GM12878 (cell line): ENCODE measurements around the gene LDLRAD3. TPM values are rescaled to one million over a fixed set of nuclear protein-coding genes. Genes with fewer than 3 reads are reported as not detected.

Source experiments
- ATAC-seq: fragments of 200-7000 bp; cut with Tn5 transposase; 3 replicates; pipeline ENCODE4 v1.9.1; 2020; ENCODE audit warnings: mild to moderate bottlenecking, moderate library complexity
- BruUV-seq: library from RNA; stranded (reverse); fragments of 400-500 nt; replicated peaks from 2 replicates; lab custom pipeline; 2021; lab: Mats Ljungman, UMichigan
- CTCF ChIA-PET: fragments of 300-600 bp; sonication (Branson Sonifier 250); formaldehyde crosslinking; extraction: SDS; loops from one replicate; lab custom pipeline; 2021; ENCODE audit warnings: inconsistent platforms; lab: Yijun Ruan, JAX
- POLR2A ChIA-PET: fragments of 350-600 bp; formaldehyde crosslinking; extraction: SDS; loops from one replicate; lab custom pipeline; 2021; ENCODE audit warnings: inconsistent platforms; lab: Charles Lee
- RAD21 ChIA-PET: fragments of 300-600 bp; sonication (Branson Sonifier 250); formaldehyde crosslinking; loops from one replicate; lab custom pipeline; 2023; ENCODE audit warnings: antibody characterized with exemption; ENCODE audit not compliant: unreplicated experiment; lab: Charles Lee
- SMC1A ChIA-PET: fragments of 300-600 bp; sonication (Branson Sonifier 250); formaldehyde crosslinking; loops from one replicate; lab custom pipeline; 2023; ENCODE audit not compliant: unreplicated experiment, uncharacterized antibody; lab: Charles Lee
- DNase-seq: peaks from one replicate; pipeline ENCODE4 v3.0.0-alpha.2; 2011; ENCODE audit warnings: low read depth, low spot score
- FAIRE-seq: peaks from 3 replicates; lab custom pipeline; 2011; peaks lifted over from hg19 to GRCh38; lab: Jason Lieb, UNC
- H2AFZ ChIP-seq: 2 replicates; pipeline ENCODE4 v1.6.0; 2011; ENCODE audit warnings: low read depth, low read length, control low read depth; ENCODE audit not compliant: control insufficient read depth
- H3K27ac ChIP-seq: 2 replicates; pipeline ENCODE4 v1.5.1; 2011; ENCODE audit warnings: control low read depth; ENCODE audit not compliant: control insufficient read depth, insufficient read depth
- H3K27me3 ChIP-seq, 2 experiments: replicated peaks in 1 of 2; 2 replicates each; pipeline versions ENCODE4 v1.6.0 to v1.6.1; 2011; ENCODE audit warnings: low read length in 1 of 2; ENCODE audit not compliant: control insufficient read depth in 2 of 2, insufficient read depth in 2 of 2
- H3K36me3 ChIP-seq, 2 experiments: 2 replicates each; pipeline ENCODE4 v1.5.1; 2011; ENCODE audit warnings: low read length in 1 of 2; ENCODE audit not compliant: control insufficient read depth in 2 of 2, insufficient read depth in 2 of 2
- H3K4me1 ChIP-seq: 2 replicates; pipeline ENCODE4 v1.6.1; 2011; ENCODE audit warnings: mild to moderate bottlenecking, low read length, moderate library complexity, mixed read lengths; ENCODE audit not compliant: control insufficient read depth, insufficient read depth
- H3K4me2 ChIP-seq: 2 replicates; pipeline ENCODE4 v1.6.0; 2011; ENCODE audit warnings: control low read depth; ENCODE audit not compliant: control insufficient read depth, insufficient read depth
- H3K4me3 ChIP-seq: fragments of 200-600 bp; sonication (generic); 2 replicates; pipeline ENCODE4 v1.5.1; 2016
- H3K79me2 ChIP-seq: 2 replicates; pipeline ENCODE4 v1.6.0; 2011; ENCODE audit warnings: low read length; ENCODE audit not compliant: control insufficient read depth, insufficient read depth
- H3K9ac ChIP-seq: 2 replicates; pipeline ENCODE4 v1.8.0; 2011; ENCODE audit warnings: low read length, control low read depth, mixed read lengths; ENCODE audit not compliant: control insufficient read depth, insufficient read depth
- H3K9me3 ChIP-seq: replicated peaks from 3 replicates; pipeline ENCODE4 v1.5.1; 2011; ENCODE audit warnings: mild to moderate bottlenecking, low read length; ENCODE audit not compliant: control insufficient read depth, insufficient read depth
- H4K20me1 ChIP-seq: 2 replicates; pipeline ENCODE4 v1.6.0; 2011; ENCODE audit not compliant: control insufficient read depth, insufficient read depth
- BHLHE40 ChIP-seq, 2 experiments: fragments of 450-650 bp in 1 of 2; IDR thresholded peaks; 2 replicates each; pipeline ENCODE4 v1.6.1; 2011 to 2017; ENCODE audit warnings: low read depth in 2 of 2, borderline replicate concordance in 1 of 2, improper control_type of control experiment in 1 of 2, low read length in 1 of 2, mild to moderate bottlenecking in 1 of 2
- FOXK2 ChIP-seq: fragments of 450-650 bp; IDR thresholded peaks from 2 replicates; pipeline ENCODE4 v1.6.1; 2017; ENCODE audit warnings: mild to moderate bottlenecking, moderate library complexity
- GABPA ChIP-seq: IDR thresholded peaks from 2 replicates; pipeline ENCODE4 v1.6.1; 2014; ENCODE audit warnings: antibody characterized with exemption, low read depth, mild to moderate bottlenecking, inconsistent platforms
- NFYA ChIP-seq: IDR thresholded peaks from 2 replicates; pipeline ENCODE4 v1.6.1; 2011; ENCODE audit warnings: low read depth, mild to moderate bottlenecking, low read length, improper control_type of control experiment, borderline replicate concordance
- TAF1 ChIP-seq: IDR thresholded peaks from 2 replicates; pipeline ENCODE4 v1.6.1; 2011; ENCODE audit warnings: mild to moderate bottlenecking, low read depth, low read length, borderline replicate concordance
- WRNIP1 ChIP-seq: IDR thresholded peaks from 2 replicates; pipeline ENCODE4 v1.6.1; 2011; ENCODE audit warnings: low read depth, low read length, improper control_type of control experiment, borderline replicate concordance
- WGBS: methylation state at CpG from one replicate; pipeline ENCODE4 v1.1.6; 2016; ENCODE audit warnings: low lambda C conversion rate; ENCODE audit not compliant: insufficient replicate concordance, insufficient coverage; ENCODE audit errors: missing lambda C conversion rate; 5-methylcytosine and 5-hydroxymethylcytosine counted together
- in situ Hi-C: fragments of 300-500 bp; cut with MboI; formaldehyde crosslinking; loops from 9 replicates; pipeline ENCODE4 v1.14.3; 2018; ENCODE audit warnings: mixed read lengths
- intact Hi-C: fragments of 100-400 bp; cut with micrococcal nuclease; formaldehyde crosslinking; loops from one replicate; pipeline ENCODE4 v1.14.2; 2022; ENCODE audit not compliant: unreplicated experiment
- polyA plus RNA-seq, 11 experiments: library from polyadenylated mRNA; depleted of rRNA in 4 of 11; unstranded in 6 of 11; stranded (reverse) in 5 of 11; fragments of >200 nt; fragmentation: Nextera tagmentation in 4 of 11; fragmentation: Illumina TruSeq in 1 of 11; extraction: Ambion mirVana in 4 of 11; extraction: Trizol in 1 of 11; gene quantifications; 1 replicate in 1 of 11; 2 replicates in 10 of 11; pipeline versions ENCODE4 v1.2.1 to v1.2.3, GENCODE V29; 2011 to 2016; ENCODE audit warnings: inconsistent platforms in 2 of 11, missing spikeins in 2 of 11, low read depth in 1 of 11
- total RNA-seq, 4 experiments: library from RNA; depleted of rRNA in 3 of 4; stranded (reverse); fragments of >200 nt in 3 of 4; fragmentation: Illumina TruSeq in 1 of 4; extraction: Trizol in 1 of 4; gene quantifications; 2 replicates each; pipeline versions ENCODE4 v1.2.1 to v1.2.3, GENCODE V29; 2013 to 2021
- TF ChIP-seq, protein P1 (sequence below): fragments of 450-650 bp; IDR thresholded peaks from 2 replicates; pipeline ENCODE4 v1.6.1; 2018; ENCODE audit warnings: mild to moderate bottlenecking, low read depth, moderate library complexity; ENCODE audit not compliant: partially characterized antibody
- TF ChIP-seq, protein P2 (sequence below): fragments of 450-650 bp; IDR thresholded peaks from 2 replicates; pipeline ENCODE4 v1.6.1; 2017; ENCODE audit warnings: antibody characterized with exemption, mild to moderate bottlenecking, moderate library complexity

The LDLRAD3 gene
- total and polyA plus RNA-seq, 10 of the 15 experiments (the other 5 are each of a cell fraction or from before 2014, with no cell fraction given), result 2.5 to 17.2 (median 10.7) TPM

- no peaks in the 10 kb centered on the region for H3K9me3 ChIP-seq
- ChIA-PET CTCF (no interaction called here), RAD21 (no interaction called here), POLR2A (no interaction called here), SMC1A (no interaction called here)
- BruUV-seq, result no TSS peak
- ATAC-seq (no peak), FAIRE-seq (no peak), DNase-seq (no peak)
- H4K20me1 ChIP-seq, result no peaks in the 10 kb centered on the region
- H3K36me3 ChIP-seq, result no peaks in the 10 kb centered on the region
- no peaks in the 10 kb centered on the region for H3K4me1 ChIP-seq
- TF ChIP-seq, protein P1, sequence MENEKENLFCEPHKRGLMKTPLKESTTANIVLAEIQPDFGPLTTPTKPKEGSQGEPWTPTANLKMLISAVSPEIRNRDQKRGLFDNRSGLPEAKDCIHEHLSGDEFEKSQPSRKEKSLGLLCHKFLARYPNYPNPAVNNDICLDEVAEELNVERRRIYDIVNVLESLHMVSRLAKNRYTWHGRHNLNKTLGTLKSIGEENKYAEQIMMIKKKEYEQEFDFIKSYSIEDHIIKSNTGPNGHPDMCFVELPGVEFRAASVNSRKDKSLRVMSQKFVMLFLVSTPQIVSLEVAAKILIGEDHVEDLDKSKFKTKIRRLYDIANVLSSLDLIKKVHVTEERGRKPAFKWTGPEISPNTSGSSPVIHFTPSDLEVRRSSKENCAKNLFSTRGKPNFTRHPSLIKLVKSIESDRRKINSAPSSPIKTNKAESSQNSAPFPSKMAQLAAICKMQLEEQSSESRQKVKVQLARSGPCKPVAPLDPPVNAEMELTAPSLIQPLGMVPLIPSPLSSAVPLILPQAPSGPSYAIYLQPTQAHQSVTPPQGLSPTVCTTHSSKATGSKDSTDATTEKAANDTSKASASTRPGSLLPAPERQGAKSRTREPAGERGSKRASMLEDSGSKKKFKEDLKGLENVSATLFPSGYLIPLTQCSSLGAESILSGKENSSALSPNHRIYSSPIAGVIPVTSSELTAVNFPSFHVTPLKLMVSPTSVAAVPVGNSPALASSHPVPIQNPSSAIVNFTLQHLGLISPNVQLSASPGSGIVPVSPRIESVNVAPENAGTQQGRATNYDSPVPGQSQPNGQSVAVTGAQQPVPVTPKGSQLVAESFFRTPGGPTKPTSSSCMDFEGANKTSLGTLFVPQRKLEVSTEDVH, result no peak
- TF ChIP-seq, protein P2, sequence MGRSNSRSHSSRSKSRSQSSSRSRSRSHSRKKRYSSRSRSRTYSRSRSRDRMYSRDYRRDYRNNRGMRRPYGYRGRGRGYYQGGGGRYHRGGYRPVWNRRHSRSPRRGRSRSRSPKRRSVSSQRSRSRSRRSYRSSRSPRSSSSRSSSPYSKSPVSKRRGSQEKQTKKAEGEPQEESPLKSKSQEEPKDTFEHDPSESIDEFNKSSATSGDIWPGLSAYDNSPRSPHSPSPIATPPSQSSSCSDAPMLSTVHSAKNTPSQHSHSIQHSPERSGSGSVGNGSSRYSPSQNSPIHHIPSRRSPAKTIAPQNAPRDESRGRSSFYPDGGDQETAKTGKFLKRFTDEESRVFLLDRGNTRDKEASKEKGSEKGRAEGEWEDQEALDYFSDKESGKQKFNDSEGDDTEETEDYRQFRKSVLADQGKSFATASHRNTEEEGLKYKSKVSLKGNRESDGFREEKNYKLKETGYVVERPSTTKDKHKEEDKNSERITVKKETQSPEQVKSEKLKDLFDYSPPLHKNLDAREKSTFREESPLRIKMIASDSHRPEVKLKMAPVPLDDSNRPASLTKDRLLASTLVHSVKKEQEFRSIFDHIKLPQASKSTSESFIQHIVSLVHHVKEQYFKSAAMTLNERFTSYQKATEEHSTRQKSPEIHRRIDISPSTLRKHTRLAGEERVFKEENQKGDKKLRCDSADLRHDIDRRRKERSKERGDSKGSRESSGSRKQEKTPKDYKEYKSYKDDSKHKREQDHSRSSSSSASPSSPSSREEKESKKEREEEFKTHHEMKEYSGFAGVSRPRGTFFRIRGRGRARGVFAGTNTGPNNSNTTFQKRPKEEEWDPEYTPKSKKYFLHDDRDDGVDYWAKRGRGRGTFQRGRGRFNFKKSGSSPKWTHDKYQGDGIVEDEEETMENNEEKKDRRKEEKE, result no peak
- TF ChIP-seq BHLHE40 (IDR thresholded peaks at IDR 0.05; ENCODE audit: borderline replicate concordance in 1 of 2, low read depth in 2 of 2, low read length in 1 of 2) (no peak), GABPA (no peak), FOXK2 (no peak), WRNIP1 (no peak), NFYA (no peak), TAF1 (no peak)
- H2AFZ ChIP-seq, result no peak overlapping the region
- in situ Hi-C loops, result no loop called here
- H3K27me3 ChIP-seq, result no peaks in the 10 kb centered on the region; a peak in 1 of 4 replicates
- H3K9ac ChIP-seq, result no peak overlapping the region
- no peak overlapping the region for H3K4me2 ChIP-seq
- intact Hi-C loops, result no loop called here
- 10% methylated on average over 4 of the region's 4 CpGs for WGBS
- H3K27ac ChIP-seq, result no peak overlapping the region
- no peak overlapping the region for H3K4me3 ChIP-seq
- no peaks in the 10 kb centered on the region for H3K79me2 ChIP-seq
Observed at GRCh38 chr11:36240173-36240572, 296.3 kb downstream of the LDLRAD3 start.
